ENCODE data around the gene USB1.

DNA sequence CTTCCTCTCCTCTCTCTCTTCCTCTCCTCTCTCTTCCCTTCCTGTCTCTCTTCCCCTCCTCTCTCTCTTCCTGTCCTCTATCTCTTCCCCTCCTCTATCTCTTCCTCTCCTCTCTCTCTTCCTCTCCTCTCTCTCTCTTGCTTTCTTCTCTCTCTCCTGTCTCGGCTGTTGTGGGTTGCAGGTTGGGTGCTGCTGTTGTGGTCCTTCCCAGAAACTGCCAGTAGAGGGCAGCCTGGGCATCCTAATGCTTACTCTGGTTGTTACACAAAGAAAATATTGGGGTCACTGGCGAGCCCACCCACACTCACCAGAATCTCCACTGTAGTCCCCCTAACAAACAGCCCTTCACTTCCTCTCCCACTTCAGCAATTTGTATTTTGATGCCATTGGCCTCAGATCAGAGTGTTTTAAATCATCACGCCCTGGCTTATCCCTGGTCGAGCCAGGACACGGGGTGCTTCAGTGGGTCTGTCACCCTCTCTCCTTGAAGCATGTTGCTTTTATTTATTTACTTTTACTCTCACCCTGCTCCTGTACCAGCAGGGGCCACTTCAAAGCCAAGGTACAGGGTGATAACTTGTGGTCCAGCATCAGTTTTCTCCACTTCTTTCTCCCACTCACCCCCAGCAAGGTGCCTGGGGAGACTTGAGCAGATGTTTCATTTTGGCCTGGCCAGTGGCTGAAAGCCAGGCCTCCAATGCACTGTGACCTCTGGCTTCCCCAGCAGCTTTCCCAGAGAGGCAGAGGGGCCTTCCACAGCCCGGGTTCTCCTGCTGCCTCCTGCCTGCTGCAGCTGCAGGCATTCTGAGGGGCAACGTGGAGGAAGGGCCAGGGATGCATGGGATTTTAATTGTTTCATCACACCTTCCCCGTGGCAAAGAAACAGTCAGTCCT lies 19.7 kb downstream of the USB1 start:
- peak; percentile 66 to 88 (median 82) for TF ChIP-seq CTCF (IDR thresholded peaks at IDR 0.05)
- TF ChIP-seq POLR2A (IDR thresholded peaks at IDR 0.05; ENCODE audit: low read depth): no peak
